Uterus (tissue), 4 donors: ENCODE results near the gene SLIT3. TPM values are rescaled to one million over a fixed set of nuclear protein-coding genes. Genes with fewer than 3 reads are reported as not detected.

Experiments used
- DNase-seq, 2 donors: peaks; one replicate each; pipeline ENCODE4 v3.0.0-alpha.2; 2019 to 2020
- H3K27ac ChIP-seq, 2 donors: fragments of 200-600 bp; sonication (generic); 1 replicate in 1 of 2; 2 replicates in 1 of 2; pipeline ENCODE4 v1.5.1; 2016 to 2018
- H3K27me3 ChIP-seq, 2 donors: fragments of 200-600 bp; sonication (generic); one replicate each; pipeline ENCODE4 v1.5.1; 2018 to 2019; ENCODE audit warnings: control low read depth in 1 of 2
- H3K36me3 ChIP-seq, 2 donors: fragments of 200-600 bp; sonication (generic); one replicate each; pipeline ENCODE4 v1.5.1; 2019; ENCODE audit warnings: control low read depth in 1 of 2
- H3K4me1 ChIP-seq, 2 donors: fragments of 200-600 bp; sonication (generic); one replicate each; pipeline ENCODE4 v1.5.1; 2018 to 2019; ENCODE audit warnings: control low read depth in 1 of 2
- H3K4me3 ChIP-seq, 2 donors: fragments of 200-600 bp; sonication (generic); 1 replicate in 1 of 2; 2 replicates in 1 of 2; pipeline ENCODE4 v1.5.1; 2018 to 2019; ENCODE audit warnings: mild to moderate bottlenecking in 1 of 2
- H3K9me3 ChIP-seq, 2 donors: fragments of 200-600 bp; sonication (generic); one replicate each; pipeline ENCODE4 v1.5.1; 2019; ENCODE audit warnings: control low read depth in 1 of 2
- CTCF ChIP-seq, 4 experiments: fragments of 200-600 bp in 2 of 4; fragments of 450-650 bp in 2 of 4; sonication (generic) in 2 of 4; IDR thresholded peaks; one replicate each; pipeline ENCODE4 v1.5.1; 2016 to 2019; ENCODE audit warnings: antibody characterized with exemption in 4 of 4, mild to moderate bottlenecking in 2 of 4, moderate library complexity in 1 of 4
- POLR2A ChIP-seq, 2 donors: fragments of 450-650 bp; IDR thresholded peaks; one replicate each; pipeline ENCODE4 v1.6.1; 2016; ENCODE audit warnings: antibody characterized with exemption in 2 of 2, mild to moderate bottlenecking in 1 of 2, moderate library complexity in 1 of 2
- intact Hi-C: fragments of 100-400 bp; cut with DNase I; formaldehyde crosslinking; loops from one replicate; pipeline ENCODE4 v1.15.1; 2023; ENCODE audit warnings: low total_unique reads
- total RNA-seq, 4 donors: library from RNA; depleted of rRNA in 3 of 4; stranded (reverse); fragments of >200 nt in 3 of 4; gene quantifications; one replicate each; pipeline versions ENCODE4 v1.1.0 to v1.2.4, GENCODE V29; 2014 to 2023
- donor health status: DM: yes; HTN: yes; CAD: no.

The SLIT3 gene
- total RNA-seq, 4 donors from 2014 or later: 9.4 to 62.2 (median 28.1) TPM

DNA sequence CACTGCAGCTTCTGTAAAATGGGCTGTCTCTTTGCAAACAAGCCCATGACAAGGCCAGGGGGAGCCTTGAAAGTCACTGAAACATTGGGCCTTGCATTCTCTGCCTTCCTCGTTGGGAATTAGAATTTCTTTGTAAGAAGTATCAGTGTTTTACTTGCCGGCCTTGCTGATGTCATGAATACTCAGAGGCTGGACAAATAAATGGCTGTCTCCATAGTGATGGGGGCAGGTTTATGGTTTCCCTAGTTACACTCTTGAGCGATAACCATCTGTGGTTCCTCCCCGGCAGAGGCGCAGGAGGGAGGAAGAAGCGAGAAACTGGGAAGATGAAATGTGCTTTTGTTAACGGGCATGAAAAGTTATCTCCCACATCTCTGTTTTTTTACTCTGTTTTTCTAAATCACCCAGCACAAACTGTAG is 449.0 kb downstream of the SLIT3 start:
- H3K36me3 ChIP-seq: no peaks in the 10 kb centered on the region
- no peak overlapping the region for H3K4me3 ChIP-seq
- no peaks in the 10 kb centered on the region for H3K27me3 ChIP-seq
- no peaks in the 10 kb centered on the region for H3K4me1 ChIP-seq
- intact Hi-C loops: no loop called here
- H3K9me3 ChIP-seq: no peaks in the 10 kb centered on the region
- no peak overlapping the region for H3K27ac ChIP-seq
- no peak for DNase-seq
- no peak for TF ChIP-seq POLR2A (IDR thresholded peaks at IDR 0.05)

- Histone ChIP-seq H3K27me3 (no peaks in the 10 kb centered on the region), H3K4me1 (no peaks in the 10 kb centered on the region), H3K27ac (no peak overlapping the region), H3K9me3 (no peaks in the 10 kb centered on the region), H3K36me3 (no peaks in the 10 kb centered on the region), H3K4me3 (no peak overlapping the region)
- no peak for TF ChIP-seq POLR2A (IDR thresholded peaks at IDR 0.05)
- no peak for TF ChIP-seq CTCF (IDR thresholded peaks at IDR 0.05)
- DNase-seq: no peak
- intact Hi-C loops: no loop called here
Measured at GRCh38 chr5:168850683-168851082, 450.3 kb downstream of the SLIT3 start.

GRCh38 chr5:168848569-168848968 is 452.4 kb downstream of the SLIT3 start:
- Histone ChIP-seq H3K9me3 (no peaks in the 10 kb centered on the region), H3K4me3 (no peak overlapping the region), H3K27ac (no peak overlapping the region), H3K36me3 (no peaks in the 10 kb centered on the region), H3K4me1 (no peaks in the 10 kb centered on the region), H3K27me3 (no peaks in the 10 kb centered on the region)
- intact Hi-C loops: no loop called here
- TF ChIP-seq CTCF (IDR thresholded peaks at IDR 0.05): no peak
- no peak for TF ChIP-seq POLR2A (IDR thresholded peaks at IDR 0.05)
- DNase-seq: no peak

DNA sequence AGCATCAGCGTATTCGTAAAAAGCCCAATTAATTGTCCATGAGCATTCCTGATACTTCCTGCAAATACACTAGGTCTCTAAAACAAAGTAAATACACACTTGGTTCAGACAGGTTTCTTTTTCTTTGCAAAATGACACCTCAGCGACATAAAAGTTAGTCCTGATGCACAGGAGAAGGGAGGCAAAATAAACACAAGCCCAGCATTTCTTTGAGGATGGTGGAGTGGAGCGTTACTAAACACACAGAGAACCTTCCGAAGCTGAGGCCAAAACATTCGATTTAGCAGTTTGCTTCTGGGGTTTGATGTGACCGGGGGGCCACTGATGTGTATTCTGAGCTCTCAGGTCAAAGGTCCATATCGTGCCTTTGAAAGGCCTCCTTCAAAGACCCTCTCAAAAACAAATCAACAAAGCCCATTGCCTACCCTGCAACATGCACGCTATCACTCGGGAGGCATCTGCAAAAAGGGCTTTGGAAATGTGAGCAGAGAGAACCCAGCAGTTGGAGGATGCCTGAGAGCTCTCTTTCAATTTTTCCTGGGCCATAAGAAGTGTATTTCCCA is 453.3 kb downstream of the SLIT3 start:
- no peak overlapping the region for H3K4me3 ChIP-seq
- H3K4me1 ChIP-seq: no peaks in the 10 kb centered on the region
- no peak for DNase-seq
- H3K27me3 ChIP-seq: no peaks in the 10 kb centered on the region
- no peak overlapping the region for H3K27ac ChIP-seq
- H3K36me3 ChIP-seq: no peaks in the 10 kb centered on the region
- TF ChIP-seq CTCF (IDR thresholded peaks at IDR 0.05): no peak
- TF ChIP-seq POLR2A (IDR thresholded peaks at IDR 0.05): no peak
- intact Hi-C loops: no loop called here
- no peaks in the 10 kb centered on the region for H3K9me3 ChIP-seq

DNA sequence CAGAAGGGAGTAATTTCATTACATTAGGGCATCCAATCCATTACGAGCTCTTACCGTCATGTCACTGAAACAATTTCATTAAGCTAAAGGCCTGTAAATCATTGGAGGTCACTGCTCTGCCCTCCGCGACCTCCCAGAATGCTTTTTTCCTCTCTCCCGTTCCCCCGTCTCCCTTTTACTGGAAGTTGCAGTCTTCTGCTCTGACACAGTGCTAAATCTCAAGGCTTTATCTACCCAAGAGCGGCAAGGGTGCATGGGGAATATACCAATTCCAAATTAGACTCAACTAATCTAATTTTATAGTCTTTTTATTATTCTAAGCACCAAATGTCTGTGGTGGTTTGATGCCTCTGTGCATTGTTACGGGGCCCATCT is 456.0 kb downstream of the SLIT3 start:
- H3K27ac ChIP-seq: no peak overlapping the region
- no peaks in the 10 kb centered on the region for H3K9me3 ChIP-seq
- no peak for TF ChIP-seq CTCF (IDR thresholded peaks at IDR 0.05)
- no peak for TF ChIP-seq POLR2A (IDR thresholded peaks at IDR 0.05)
- no peaks in the 10 kb centered on the region for H3K36me3 ChIP-seq
- H3K4me1 ChIP-seq: no peaks in the 10 kb centered on the region
- H3K27me3 ChIP-seq: no peaks in the 10 kb centered on the region
- intact Hi-C loops: no loop called here
- DNase-seq: no peak
- no peak overlapping the region for H3K4me3 ChIP-seq
